ENCODE results near the gene STAG1. TPM values are rescaled to one million over a fixed set of nuclear protein-coding genes. Genes with fewer than 3 reads are reported as not detected.

The STAG1 gene
- total RNA-seq, 6 experiments from 2014 or later = 8.2 to 18.5 (median 12.7) TPM

DNA sequence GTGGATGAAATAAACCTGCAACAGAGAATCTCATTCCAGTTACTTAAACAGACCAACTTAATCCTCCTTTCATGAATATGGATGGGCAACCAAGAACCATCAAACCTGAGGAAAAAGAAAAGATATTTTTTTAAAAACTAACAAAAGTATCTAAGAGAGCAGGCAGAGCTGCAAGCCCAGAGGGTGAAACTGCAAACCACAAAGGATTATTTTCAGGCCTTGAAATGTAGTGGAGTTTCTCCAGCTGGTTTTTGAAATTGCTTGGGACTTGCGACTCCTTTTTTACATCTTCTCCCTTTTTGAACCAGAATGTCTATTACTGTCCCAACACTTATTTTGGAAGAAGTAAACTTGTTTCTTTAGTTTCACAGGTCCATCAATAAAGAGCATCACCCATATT, 87.4 kb downstream of the STAG1 start:
- Histone ChIP-seq H3K9me3 (no peaks in the 10 kb centered on the region), H3K4me1 (no peaks in the 10 kb centered on the region), H3K27ac (no peak overlapping the region), H3K4me3 (no peak overlapping the region), H3K36me3 (no peaks in the 10 kb centered on the region), H3K27me3 (no peaks in the 10 kb centered on the region)
- intact Hi-C loops (cut with DNase I) = no loop called here
- TF ChIP-seq, protein P1, sequence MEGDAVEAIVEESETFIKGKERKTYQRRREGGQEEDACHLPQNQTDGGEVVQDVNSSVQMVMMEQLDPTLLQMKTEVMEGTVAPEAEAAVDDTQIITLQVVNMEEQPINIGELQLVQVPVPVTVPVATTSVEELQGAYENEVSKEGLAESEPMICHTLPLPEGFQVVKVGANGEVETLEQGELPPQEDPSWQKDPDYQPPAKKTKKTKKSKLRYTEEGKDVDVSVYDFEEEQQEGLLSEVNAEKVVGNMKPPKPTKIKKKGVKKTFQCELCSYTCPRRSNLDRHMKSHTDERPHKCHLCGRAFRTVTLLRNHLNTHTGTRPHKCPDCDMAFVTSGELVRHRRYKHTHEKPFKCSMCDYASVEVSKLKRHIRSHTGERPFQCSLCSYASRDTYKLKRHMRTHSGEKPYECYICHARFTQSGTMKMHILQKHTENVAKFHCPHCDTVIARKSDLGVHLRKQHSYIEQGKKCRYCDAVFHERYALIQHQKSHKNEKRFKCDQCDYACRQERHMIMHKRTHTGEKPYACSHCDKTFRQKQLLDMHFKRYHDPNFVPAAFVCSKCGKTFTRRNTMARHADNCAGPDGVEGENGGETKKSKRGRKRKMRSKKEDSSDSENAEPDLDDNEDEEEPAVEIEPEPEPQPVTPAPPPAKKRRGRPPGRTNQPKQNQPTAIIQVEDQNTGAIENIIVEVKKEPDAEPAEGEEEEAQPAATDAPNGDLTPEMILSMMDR (IDR thresholded peaks at IDR 0.05) = no peak
- WGBS (ENCODE audit: insufficient coverage, low coverage, low lambda C conversion rate, missing lambda C conversion rate) = 93% methylated on average over 1 of the region's 1 CpG
- DNase-seq (no peak), ATAC-seq (no peak)

DNA sequence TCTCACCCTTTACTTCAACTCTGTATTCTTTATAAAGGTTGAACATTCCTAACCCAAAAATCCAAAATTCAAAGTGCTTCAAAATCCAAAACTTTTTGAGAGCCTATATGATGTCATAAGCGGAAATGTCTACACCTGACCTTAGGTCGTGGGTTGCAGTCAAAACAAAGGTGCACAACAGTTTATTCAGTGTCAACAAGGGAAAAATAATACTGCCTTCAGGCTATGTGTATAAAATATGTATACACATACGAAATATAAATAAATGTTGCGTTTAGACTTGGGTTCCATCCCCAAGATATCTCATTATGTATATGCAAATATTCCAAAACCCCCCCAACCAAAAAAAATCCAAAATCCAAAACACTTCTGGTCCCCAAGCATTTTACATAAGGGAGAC, 90.9 kb downstream of the STAG1 start:
- no peaks in the 10 kb centered on the region for H3K9me3 ChIP-seq
- no peak for TF ChIP-seq POLR2A (IDR thresholded peaks at IDR 0.05)
- 92% methylated on average over 4 of the region's 4 CpGs for WGBS (ENCODE audit: insufficient coverage, low coverage, low lambda C conversion rate, missing lambda C conversion rate)
- H3K4me3 ChIP-seq = no peak overlapping the region
- H3K4me1 ChIP-seq = no peaks in the 10 kb centered on the region
- no peaks in the 10 kb centered on the region for H3K36me3 ChIP-seq
- no peak overlapping the region for H3K27ac ChIP-seq
- ATAC-seq = no peak
- intact Hi-C loops (cut with DNase I) = no loop called here
- no peak for DNase-seq
- H3K27me3 ChIP-seq = no peaks in the 10 kb centered on the region

DNA sequence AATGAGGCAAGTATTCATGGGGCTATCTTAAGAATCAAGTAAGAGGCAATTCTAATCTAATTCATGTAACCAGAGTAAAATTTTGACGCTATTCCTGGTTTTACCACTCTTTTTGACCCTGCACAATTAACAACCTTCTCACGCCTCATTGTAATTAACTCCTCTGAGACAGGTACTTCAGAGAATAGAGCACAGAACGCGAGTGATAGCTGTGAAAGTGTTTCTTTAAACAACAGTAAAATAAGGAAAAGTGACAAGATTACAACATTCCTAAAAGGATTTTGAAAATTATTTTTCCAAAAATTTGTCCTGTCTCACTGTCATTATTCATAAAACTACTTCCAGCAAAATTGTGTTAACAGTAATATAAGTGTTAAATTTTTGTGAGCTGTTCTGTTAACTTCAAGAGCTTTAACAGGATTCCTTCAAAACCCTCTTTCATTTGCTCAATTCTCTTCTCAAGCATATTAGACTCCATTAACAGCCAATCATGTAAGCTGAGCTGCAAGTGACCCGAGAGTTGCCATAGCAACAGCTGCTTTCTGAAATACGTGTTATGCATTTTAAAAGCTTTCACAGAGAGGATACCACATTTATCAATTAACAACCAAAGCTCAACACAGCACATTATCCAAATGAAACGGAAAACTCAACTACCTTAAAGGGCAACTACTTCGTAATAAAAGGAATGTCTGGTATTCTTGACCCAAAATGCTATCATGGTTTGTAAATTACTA, 93.1 kb downstream of the STAG1 start:
- no peaks in the 10 kb centered on the region for H3K27me3 ChIP-seq
- no peaks in the 10 kb centered on the region for H3K36me3 ChIP-seq
- intact Hi-C loops (cut with DNase I) = no loop called here
- TF ChIP-seq POLR2A (IDR thresholded peaks at IDR 0.05) = no peak
- TF ChIP-seq, protein P1 (IDR thresholded peaks at IDR 0.05) = no peak
- H3K27ac ChIP-seq = no peak overlapping the region
- no peak overlapping the region for H3K4me3 ChIP-seq
- no peaks in the 10 kb centered on the region for H3K4me1 ChIP-seq
- ATAC-seq (no peak), DNase-seq (no peak)
- 81% methylated on average over 8 of the region's 8 CpGs for WGBS (ENCODE audit: insufficient coverage, low coverage, low lambda C conversion rate, missing lambda C conversion rate)
- H3K9me3 ChIP-seq = peaks cover 0 to 7% (median 0%) of the 10 kb centered on the region in 4 donors

DNA sequence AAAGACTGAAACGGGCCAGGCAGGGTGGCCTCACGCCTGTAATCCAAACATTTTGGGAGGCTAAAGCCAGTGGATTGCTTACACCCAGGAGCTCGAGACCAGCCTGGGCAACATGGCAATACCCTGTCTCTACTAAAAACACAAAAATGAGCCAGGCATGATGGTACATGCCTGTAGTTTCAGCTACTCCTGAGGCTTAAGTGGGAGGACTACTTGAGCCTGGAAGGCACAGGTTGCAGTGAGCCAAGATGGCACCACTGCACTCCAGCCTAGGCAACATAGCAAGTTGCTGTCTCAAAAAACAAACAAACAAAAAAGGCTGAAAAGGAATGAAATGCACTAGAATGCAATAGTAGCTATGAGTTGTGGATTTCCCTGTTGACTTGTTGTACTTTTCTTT, 94.7 kb downstream of the STAG1 start:
- no peaks in the 10 kb centered on the region for H3K4me1 ChIP-seq
- H3K9me3 ChIP-seq = peaks cover 0 to 7% (median 2%) of the 10 kb centered on the region in 4 donors
- TF ChIP-seq, protein P1 (IDR thresholded peaks at IDR 0.05) = no peak
- TF ChIP-seq POLR2A (IDR thresholded peaks at IDR 0.05) = no peak
- H3K27me3 ChIP-seq = no peaks in the 10 kb centered on the region
- intact Hi-C loops (cut with DNase I) = no loop called here
- no peaks in the 10 kb centered on the region for H3K36me3 ChIP-seq
- no peak overlapping the region for H3K27ac ChIP-seq
- DNase-seq (no peak), ATAC-seq (no peak)
- no peak overlapping the region for H3K4me3 ChIP-seq
- WGBS (ENCODE audit: insufficient coverage, low coverage, low lambda C conversion rate, missing lambda C conversion rate) = 83% methylated on average over 1 of the region's 3 CpGs

DNA sequence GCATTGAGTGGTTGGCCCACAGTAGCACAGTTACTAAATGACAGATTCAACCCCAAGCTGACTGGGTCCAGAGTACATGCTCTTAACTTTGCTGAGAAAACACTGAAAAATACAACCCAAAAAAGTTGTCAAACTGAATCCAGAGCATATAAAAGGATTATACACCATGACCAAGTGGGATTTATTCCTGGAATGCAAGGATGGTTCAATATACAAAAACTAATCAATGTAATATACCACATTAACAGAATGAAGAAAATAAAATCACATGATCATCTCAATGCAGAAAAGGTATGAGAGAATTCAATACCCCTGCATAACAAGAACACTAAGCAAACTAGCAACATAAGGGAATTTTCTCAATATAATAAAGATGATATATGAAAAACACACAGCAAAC, 98.5 kb downstream of the STAG1 start:
- DNase-seq (no peak), ATAC-seq (no peak)
- no peaks in the 10 kb centered on the region for H3K27me3 ChIP-seq
- no peaks in the 10 kb centered on the region for H3K36me3 ChIP-seq
- no peaks in the 10 kb centered on the region for H3K4me1 ChIP-seq
- TF ChIP-seq, protein P1 (IDR thresholded peaks at IDR 0.05) = no peak
- TF ChIP-seq POLR2A (IDR thresholded peaks at IDR 0.05) = no peak
- no peak overlapping the region for H3K4me3 ChIP-seq
- no peak overlapping the region for H3K27ac ChIP-seq
- intact Hi-C loops (cut with DNase I) = no loop called here
- H3K9me3 ChIP-seq = peaks cover 0 to 7% (median 2%) of the 10 kb centered on the region in 4 donors
